ENCODE measurements around the gene ALPI.
"Not testable (repeated sequence)": the region's sequence is repeated elsewhere in the genome, so short reads cannot be mapped to it uniquely, and the experiment has no call there.

ALPI gene

DNA sequence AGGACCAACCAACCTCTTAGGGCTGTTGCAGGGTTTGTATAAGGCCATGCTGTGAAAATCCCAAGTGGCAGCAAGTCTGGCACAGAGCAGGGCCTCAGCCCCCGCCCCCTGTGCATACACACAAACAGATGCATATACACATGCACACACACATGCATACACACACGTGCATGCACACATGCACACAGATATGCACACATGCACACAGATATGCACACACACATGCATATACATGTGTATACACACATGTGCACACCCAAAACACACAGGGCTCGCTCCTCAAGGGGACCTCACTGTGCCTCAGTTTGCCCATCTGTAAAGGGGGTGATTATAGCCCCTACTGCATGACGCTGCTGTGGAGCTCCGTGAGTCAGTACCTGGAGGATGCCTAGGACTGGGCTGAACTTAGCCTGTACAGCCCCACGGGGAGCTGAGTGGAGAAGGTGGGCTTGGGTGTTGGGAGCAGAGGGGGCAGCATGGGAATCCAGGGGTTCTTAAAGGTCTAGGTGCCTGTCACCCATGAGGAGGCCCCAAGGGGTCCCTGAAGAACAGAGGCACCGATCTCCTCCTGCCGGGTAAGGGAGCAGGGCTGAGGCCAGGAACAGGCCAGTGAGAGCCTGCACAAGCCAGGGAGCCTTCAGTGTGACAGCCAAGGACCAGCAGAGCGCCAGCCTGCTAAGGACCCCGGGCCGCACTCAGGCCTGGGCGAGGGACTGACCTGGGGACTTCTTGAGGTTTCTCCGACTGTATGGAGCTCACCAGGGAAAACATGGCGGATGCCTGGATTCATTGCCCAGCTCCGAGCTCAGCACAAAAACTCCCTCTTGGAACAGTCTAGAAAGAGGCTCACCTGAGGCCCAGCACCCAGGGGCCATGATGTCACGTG, 24.0 kb upstream of the ALPI start:
- DNase-seq (ENCODE audit: low spot score): no peak
- TF ChIP-seq CTCF (IDR thresholded peaks at IDR 0.05; ENCODE audit: extremely low read depth, missing control alignments): no peak

DNA sequence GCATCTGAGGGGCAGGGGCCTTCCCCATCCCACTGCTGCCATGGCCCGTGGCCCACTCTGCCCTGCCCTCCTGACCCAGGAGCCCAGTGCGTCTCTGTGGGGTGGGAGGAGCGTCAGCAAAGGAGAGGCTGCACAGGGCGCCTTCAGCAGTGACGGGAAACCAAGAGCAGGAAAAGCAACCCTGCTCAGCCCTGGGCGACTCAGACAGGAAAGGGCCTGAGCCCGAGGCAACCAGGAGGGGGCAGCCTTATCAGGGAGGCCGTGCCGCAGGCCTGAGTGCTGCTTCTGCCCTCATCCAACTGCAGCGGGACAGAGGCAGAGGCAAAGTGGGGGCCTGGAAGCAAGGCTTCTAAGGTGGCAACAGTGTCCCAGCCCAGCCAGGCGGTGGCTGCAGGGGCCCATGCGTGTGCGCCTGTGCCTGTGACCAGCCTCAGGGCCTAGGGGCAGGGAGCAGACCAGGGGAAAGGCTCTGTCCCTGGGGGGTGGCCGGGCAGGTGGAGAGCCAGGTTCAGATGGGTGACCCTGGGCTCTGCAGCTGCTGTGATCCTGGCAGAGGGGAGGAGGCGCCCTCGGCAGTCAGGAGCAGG, 23.3 kb upstream of the ALPI start:
- TF ChIP-seq CTCF (IDR thresholded peaks at IDR 0.05; ENCODE audit: extremely low read depth, missing control alignments): no peak
- DNase-seq (ENCODE audit: low spot score): no peak

DNA sequence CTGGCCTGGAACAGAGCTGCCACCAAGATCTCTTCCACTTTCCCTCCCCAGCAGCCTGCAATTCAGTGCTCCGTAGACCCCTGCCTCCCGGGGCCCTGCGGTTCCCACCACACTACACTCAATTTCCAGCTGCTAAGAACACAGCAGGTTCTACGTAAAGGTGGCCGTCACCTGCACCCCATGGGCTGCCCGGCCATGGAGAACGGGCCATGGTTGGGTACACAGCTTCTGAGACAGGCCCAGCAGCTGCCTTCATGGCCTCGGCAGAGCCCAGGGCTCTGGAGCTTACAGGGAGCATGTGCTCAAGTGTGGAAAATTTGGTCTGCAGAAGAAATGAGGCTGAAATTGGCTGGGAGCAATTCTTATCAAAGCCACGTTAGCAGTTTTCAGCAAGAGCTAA, 22.3 kb upstream of the ALPI start:
- not testable (repeated sequence) for DNase-seq (ENCODE audit: low spot score)

DNA sequence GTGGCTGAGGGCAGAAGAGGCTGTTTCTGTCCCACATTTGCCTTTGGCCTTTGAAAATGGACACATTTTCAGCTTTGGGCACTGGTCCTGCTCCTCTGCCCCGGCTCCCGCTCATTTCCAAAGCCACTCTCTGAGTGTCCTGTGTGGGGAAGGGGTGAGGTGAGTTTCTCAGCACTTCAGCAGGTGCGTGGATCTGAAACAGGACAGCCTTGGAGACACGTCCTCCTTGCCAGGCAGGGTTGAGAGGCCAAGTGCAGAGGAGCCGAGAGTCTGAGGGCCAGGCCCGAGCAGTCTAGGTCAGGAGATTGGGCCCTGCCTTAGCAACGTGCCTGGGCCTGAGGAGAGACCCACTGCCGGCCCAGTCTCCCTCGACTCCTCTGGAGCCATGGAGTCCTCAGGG, 21.9 kb upstream of the ALPI start:
- no peak for DNase-seq (ENCODE audit: low spot score)
- TF ChIP-seq CTCF (IDR thresholded peaks at IDR 0.05; ENCODE audit: extremely low read depth, missing control alignments): no peak

DNA sequence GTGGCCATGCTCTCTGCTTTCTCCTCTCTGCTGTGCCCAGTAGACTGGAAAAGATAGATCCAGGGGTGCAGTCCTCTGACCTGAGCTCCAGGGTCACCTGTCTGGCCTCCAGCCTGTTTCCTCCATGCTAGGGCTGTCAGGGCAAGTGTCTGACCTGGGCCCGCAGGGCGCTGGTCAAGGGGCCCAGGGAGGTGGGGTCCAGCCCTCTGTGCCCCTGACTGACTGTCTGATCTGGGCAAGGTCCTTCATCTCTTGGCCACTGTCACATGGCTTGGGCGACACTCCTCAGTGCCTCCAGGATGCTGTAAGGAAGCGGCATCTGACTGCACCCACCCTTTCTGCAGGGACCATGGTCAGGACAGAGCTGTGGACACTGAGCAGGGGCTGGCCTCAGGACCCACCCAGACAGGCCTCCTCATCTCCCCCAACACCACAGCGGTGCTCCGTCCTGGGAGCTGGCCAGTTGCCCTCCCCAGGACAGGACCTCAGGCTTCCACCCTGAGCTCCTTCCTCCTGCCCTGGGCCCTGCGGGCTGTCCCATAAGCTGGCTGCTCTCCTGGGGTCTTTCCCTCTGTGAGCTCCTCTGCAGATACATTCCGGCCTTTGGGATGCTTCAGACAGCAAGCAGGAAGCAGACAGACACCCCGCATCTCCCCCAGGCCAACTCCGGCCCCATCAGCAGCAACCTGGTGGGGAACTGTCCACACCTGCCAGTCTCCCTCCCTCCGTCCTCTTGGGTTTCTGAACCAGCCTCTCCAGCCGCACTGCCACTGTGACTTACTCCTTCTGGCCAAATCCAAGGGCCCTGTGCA, 21.2 kb upstream of the ALPI start:
- no peak for DNase-seq (ENCODE audit: low spot score)
- no peak for TF ChIP-seq CTCF (IDR thresholded peaks at IDR 0.05; ENCODE audit: extremely low read depth, missing control alignments)

DNA sequence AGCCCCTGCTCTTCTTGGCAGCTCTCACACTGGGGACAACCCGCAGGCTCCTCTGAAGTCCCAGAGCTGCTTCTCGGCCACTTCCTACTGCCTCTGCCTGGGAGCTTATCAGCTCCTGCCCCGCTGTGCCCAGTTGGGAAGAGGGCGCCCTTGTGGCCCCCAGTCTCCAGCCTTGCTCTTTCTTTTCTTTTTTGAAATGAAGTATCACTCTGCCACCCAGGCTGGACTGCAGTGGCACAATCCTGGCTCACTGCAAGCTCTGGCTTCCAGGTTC, 20.6 kb upstream of the ALPI start:
- TF ChIP-seq CTCF (IDR thresholded peaks at IDR 0.05; ENCODE audit: extremely low read depth, missing control alignments): no peak

DNA sequence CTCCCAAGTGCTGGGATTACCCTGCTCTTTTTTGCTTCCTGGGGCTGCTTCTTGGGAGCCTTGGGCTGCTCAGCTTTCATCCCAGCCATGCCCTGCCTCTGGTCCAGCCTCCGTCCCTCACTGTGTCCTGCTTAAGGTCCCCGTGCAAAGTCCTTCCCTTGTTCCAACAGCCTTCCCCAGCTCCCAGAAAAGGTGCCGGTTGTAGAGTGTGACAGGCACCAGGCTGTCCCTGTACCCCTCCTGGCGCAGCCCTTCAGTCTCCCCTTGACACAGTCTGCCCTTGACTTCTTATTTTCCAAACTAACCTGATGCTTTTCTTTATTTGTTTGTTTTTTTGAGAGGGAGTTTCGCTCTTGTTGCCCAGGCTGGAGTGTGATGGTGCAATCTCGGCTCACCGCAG, 20.1 kb upstream of the ALPI start:
- no peak for TF ChIP-seq CTCF (IDR thresholded peaks at IDR 0.05; ENCODE audit: extremely low read depth, missing control alignments)
- DNase-seq (ENCODE audit: low spot score): no peak

More for the DNA sequence above, 20.6 kb upstream of the ALPI start:
- DNase-seq (ENCODE audit: low spot score): no peak
